Hypothalamus (tissue), 51 donors: ENCODE data around the gene BORCS5.
"Not testable (repeated sequence)": the region's sequence is repeated elsewhere in the genome, so short reads cannot be mapped to it uniquely, and the experiment has no call there.

Experiments
- DNase-seq, 51 donors: peaks; one replicate each; lab custom pipeline; 2025; lab: John Stamatoyannopoulos, UW

The BORCS5 gene

DNA sequence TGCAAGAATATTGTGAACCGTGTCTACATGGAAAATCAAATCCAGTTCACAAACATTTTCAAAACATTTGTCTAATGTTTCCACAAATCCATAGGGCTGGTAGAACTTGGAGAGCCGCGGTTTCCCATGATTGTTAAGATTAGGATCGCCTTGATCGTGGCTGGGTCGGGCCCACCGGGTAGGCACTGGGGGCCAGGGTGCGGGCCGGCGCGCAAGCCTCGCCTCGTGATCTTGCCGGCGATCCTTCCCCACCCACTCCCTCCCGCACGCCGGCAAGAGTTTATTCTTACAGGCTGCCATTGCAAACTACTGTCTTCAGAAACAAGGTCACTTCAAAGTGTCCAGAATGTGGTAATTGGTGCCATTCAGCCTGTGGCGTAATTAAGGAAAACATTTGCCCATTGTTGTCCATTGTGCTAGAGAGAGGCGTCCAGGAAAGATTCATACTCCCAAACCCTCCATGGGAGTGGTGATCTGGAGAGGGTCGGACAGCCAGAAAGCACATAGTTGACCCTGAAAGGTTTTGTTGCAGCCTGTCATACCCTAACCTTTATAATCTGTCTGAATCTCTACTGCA lies 95.5 kb downstream of the BORCS5 start:
- DNase-seq = no peak

DNA sequence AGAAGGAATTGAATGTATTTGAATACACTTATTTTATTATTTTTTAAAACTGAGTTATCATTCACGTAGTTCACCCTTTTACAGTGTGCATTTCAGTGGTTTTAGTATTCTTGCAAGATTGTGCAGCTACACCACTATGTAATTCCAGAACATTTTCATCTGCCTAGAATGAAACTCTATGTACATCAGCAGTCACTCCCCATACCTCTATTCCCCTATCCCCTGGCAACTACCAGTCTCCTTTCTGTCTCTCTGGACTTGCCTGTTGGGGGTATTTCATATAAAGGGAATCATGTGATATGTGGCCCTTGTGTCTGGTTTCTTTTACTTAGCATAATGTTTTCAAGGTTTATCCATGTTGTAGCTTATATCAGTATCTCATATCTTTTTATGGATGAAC lies 96.8 kb downstream of the BORCS5 start:
- DNase-seq = no peak

DNA sequence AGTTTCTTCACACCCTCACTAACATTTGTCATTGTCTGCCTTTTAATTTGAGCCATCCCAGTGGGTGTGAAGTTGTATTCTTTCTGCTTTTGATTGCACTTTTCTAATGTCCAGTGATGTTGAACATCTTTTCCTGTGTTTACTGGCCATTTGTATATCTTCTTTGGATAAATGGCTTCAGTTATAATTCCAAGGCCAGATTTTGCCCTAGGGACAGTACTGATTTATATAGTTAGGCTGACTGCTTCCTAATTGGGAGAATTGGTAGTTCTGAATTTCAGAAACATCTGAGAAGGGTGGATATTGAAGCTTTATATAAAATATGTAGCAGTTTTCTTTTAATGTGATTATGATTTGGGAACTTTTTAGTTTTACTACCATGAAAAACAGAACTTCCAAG lies 97.4 kb downstream of the BORCS5 start:
- no peak for DNase-seq

GRCh38 chr12:12456637-12457036 lies 99.8 kb downstream of the BORCS5 start:
- no peak for DNase-seq

DNA sequence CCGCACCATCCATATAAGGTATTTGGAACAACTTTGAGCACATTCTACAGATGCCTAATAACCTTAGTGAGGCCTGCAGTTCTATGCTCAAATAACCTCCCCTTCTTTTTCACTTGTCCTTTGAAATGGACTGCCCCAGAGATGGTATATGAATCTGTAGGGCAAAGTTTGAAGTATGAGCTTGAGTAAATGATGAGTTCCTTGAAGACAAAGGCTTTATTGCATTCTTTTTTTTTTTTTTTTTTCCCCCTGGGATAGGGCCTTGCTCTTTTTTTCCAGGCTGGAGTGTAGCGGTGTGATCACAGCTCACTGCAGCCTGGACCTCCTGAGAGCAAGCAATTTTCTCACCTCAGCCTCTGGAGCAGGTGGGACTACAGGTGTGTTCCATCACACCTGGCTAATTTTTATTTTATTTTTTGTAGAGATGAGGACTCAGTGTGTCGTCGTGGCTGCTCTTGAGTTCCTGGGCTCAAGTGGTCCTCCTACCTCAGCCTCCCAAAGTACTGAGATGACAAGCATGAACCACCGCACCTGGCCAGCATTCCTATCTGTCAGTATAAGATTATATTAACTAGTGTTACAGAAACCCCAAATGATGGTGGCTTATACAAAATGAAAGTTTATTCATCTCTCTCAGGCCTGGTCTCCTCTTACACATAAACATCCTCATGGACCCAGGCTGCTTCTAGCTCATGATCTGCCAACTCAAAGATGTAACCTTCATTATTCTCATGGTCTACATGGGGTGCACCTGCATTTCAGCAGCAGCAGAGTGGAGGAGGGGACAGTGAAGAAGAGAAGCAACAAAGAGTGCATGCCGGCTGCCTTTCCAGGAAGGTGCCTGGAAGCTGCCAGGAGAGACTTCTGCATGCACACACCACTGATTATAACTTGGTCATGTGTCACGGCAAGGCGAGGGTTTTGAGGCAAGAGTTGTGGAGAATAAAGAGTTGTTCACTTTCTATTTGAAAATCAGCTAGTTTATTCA lies 104.4 kb downstream of the BORCS5 start:
- no peak for DNase-seq

DNA sequence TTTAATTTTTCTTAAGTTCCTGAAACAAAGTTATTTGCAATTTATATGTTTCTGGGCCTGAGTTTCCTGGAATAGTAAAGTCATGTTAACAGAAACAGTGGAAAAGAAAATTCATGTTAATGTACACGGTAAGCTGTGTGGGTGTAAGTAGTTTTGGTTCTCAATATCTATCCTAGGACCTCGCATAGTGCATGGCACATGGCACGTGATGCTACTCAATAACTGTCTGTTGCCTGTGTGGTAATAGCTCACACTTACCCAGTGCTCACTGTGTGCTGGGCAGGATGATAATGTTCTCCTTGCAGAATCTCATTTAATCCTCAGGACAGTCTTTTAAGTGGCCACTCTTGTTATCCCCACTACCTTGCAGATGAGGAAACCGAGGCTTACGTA lies 105.0 kb downstream of the BORCS5 start:
- no peak for DNase-seq

GRCh38 chr12:12465522-12465921 lies 108.6 kb downstream of the BORCS5 start:
- DNase-seq = no peak

DNA sequence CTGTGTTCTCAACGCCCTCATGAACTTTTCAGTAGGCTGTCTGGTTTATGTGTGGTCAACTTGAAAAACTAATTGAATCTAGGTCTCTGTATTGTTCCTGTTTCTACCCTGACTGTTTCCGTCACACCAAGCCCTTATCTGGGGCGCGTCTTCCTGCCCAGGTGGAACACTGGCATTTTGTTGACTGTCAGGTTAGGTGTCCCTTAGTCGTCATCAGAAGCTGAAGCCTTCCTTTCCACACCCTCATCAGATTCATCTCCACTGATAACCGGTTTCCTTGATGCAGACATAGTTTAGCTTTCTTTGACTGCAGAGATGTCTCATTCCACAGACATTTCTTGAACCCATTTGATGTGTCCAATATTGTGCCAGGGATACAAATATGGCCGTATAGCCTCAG lies 109.3 kb downstream of the BORCS5 start:
- DNase-seq = no peak

DNA sequence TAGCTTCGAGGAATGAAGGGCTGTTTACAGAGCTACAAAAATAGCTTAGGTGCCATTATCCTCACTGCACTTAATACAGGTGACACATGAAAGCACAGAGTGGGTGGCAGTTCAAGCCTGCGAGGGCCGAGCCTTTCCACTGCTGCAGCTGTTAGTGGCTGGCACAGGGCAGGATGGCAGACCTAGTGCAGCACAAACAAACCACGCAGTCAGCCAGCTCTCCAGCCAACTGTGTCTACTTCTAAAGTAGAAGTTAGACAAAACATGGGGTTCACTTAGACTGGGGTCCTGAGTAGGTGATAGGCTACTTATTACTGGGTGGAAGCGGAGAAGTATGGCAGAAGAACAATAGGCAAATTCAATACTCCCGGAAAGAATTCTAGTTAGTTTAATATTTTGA lies 110.4 kb downstream of the BORCS5 start:
- DNase-seq = peak in 11 of 51 donors; percentile 8 to 37 (median 25)

GRCh38 chr12:12467688-12468261 lies 110.9 kb downstream of the BORCS5 start:
- peak in 29 of 51 donors; percentile 10 to 69 (median 37) for DNase-seq

DNA sequence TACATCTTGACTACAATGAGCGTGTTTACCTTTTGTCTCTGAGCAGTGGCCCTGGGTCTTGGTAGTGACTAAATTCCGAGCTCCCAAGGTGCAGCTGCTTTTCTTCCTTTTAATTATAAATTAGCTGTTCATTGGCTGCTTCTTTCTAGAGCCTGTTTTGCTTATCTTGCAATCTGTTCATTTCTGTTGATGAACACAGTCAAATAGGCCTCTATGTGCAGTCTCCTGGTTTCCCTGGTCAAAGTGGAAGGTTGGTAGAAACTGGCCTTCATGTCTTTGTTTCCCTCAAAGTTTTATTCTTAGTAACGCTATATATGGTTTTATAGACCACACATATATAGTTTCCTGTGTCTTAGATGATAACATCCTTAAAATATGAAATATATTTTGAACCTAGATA lies 111.7 kb downstream of the BORCS5 start:
- no peak for DNase-seq

- DNase-seq = no peak
Measured at GRCh38 chr12:12469386-12469785, 112.5 kb downstream of the BORCS5 start.

DNA sequence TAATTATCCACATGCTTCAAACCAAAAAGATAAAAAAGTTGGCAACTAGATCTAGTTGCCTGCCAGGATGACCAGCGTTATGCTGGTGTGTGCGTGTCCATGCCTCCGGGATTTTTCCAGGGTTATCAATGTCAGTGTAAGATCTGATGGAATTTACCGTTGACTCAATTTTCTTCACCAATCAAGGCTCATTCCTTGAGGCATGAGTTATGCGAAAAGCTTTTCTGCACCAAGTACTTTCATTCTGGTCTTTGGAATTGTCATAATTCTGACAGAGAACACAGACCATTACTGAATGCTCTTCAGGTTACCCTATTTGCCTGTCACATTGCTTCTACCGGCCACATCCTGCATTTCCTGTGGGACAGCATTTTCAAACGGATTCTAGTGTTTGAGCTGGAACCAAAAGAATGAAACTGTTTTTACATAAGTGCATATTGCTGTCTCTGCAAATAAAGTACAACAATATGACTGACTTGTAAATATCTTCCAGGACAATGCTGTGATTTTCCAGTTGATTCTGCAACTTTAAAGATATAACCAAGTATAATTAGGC lies 114.0 kb downstream of the BORCS5 start:
- no peak for DNase-seq

DNA sequence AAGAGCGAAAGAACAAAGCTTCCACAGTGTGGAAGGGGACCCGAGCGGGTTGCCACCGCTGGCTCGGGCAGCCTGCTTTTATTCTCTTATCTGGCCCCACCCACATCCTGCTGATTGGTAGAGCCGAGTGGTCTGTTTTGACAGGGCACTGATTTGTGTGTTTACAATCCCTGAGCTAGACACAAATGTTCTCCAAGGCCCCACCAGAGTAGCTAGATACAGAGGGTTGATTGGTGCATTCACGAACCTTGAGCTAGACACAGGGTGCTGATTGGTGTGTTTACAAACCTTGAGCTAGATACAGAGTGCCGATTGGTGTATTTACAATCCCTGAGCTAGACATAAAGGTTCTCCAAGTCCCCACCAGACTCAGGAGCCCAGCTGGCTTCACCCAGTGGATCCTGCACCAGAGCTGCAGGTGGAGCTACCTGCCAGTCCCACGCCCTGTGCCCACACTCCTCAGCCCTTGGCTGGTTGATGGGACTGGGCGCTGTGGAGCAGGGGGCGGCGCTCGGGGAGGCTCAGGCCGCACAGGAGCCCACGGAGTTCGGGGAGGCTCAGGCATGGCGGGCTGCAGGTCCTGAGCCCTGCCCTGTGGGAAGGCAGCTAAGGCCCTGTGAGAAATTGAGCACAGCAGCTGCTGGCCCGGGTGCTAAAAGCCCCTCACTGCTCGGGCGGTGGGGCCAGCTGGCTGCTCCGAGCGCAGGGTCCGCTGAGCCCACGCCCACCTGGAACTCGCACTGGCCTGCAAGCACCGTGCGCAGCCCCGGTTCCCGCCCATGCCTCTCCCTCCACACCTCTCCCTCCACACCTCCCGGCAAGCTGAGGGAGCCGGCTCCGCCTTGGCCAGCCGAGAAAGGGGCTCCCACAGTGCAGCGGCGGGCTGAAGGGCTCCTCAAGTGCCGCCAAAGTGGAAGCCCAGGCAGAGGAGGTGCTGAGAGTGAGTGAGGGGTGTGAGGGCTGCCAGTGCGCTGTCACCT lies 115.4 kb downstream of the BORCS5 start:
- DNase-seq = not testable (repeated sequence)

DNA sequence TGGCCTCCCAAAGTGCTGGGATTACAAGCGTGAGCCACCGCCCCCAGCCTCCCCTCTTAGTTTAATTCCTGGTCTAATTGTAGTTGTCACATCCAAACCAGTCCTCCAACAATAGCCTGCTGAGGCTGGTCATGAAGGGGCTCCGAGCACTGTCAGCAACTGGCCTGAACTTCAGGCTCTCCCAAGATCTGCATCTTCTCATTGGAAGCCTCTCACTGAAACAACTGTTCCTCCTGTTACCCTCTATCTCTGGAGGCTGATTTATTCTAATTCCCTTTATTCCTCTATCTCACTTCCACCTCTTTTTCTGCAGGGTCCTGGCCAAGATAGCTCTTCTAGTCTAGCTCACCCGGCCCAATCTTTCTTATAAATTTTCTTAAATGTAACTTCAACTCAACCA lies 116.3 kb downstream of the BORCS5 start:
- DNase-seq = no peak

DNA sequence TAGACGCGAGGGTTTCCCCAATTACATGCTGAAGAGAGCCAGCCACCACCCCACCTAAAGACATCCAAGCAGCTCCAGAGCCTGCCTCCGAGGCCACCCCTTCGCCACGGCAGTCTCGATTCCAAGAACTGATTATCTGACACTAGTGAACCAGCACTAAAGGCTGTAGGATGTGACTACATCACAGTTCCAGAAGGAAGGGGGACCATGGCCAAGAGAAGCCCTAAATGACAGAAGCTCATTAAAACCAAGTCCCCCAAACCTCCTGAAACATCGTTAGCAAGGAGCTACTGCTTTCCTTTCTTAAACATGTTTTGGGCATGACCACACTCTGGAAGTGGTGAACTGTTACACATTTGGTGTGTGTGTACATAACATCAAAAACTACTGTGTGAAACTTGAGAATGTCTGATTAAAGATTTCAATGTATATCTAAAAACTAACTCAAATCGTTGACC lies 117.6 kb downstream of the BORCS5 start:
- no peak for DNase-seq

- DNase-seq = no peak
Measured at GRCh38 chr12:12474931-12475795, 118.3 kb downstream of the BORCS5 start.

DNA sequence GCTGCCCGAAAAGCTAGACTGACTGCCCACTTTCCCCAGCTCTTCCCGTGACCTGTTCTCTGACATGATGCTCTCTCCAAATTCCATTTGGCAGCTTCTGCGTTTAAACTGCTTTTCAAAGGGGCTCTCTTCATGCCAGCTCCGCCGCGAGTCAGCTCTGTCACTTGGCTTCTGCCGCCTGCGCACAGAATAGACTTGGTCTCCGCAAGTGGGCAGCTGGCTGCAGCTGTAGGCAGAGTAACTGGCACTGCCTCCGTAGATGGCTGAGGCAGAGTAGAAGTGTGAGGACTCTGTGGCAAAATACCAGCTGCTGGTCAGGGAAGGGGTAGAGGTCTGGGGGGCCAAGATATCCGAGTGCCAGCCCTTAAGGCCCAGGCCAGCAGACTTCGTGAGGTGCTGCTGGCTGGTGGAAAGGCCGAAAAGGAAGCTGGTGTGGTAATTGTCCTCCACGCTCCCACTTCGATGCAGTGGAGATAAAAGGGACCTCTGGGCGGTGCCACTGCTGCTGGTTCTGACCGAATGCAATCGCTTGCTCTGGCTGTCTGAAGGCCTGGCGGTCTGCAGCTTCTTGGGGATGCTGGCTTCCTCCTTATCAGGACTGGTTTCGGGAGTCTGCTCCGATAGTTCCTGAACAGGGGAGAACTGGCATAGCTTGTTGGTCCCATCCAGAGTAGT lies 120.1 kb downstream of the BORCS5 start:
- peak in 50 of 51 donors; percentile 19 to 90 (median 68) for DNase-seq

DNA sequence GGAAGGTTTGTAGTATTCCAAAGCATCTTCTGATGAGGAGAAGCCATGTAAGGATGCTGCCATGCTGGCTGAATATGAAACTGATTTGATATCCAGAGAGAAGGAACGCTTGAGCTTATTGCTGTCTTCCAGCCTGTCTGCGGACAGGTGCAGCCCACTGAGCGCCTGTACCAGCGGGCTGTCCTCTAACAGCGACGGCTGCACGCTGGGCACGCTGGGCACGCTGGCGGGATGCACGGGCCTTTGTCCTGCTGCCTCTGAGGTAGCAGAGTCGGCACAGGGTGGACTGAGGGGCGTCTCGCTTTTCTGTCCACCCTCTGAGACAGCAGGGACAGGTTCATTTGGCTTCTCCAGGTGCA lies 120.6 kb downstream of the BORCS5 start:
- DNase-seq = no peak
